GM18526 (cell line): Measurements from ENCODE around the gene SLC25A21.

Experiments used
- POLR2A ChIP-seq: IDR thresholded peaks from 3 replicates; pipeline ENCODE4 v1.6.1; 2011; ENCODE audit not compliant: insufficient read length; ENCODE audit errors: extremely low read depth

SLC25A21 gene

GRCh38 chr14:37172024-37172869 is at the start of gene SLC25A21:
Gene SLC25A21 (minus strand): TSS chr14:37172606.
- no peak for TF ChIP-seq POLR2A

- no peak for TF ChIP-seq POLR2A
Observed at GRCh38 chr14:37221073-37221472, 48.7 kb upstream of the SLC25A21 start.

GRCh38 chr14:37215345-37215744 is 42.9 kb upstream of the SLC25A21 start:
- TF ChIP-seq POLR2A: no peak

GRCh38 chr14:37213016-37213415 is 40.6 kb upstream of the SLC25A21 start:
- TF ChIP-seq POLR2A: no peak

GRCh38 chr14:37210448-37210847 is 38.0 kb upstream of the SLC25A21 start:
- TF ChIP-seq POLR2A: no peak

GRCh38 chr14:37203423-37203822 is 31.0 kb upstream of the SLC25A21 start:
- TF ChIP-seq POLR2A: no peak

GRCh38 chr14:37202812-37203211 is 30.4 kb upstream of the SLC25A21 start:
- TF ChIP-seq POLR2A: no peak

- no peak for TF ChIP-seq POLR2A
Observed at GRCh38 chr14:37202265-37202664, 29.9 kb upstream of the SLC25A21 start.

GRCh38 chr14:37201724-37202123 is 29.3 kb upstream of the SLC25A21 start:
- no peak for TF ChIP-seq POLR2A

GRCh38 chr14:37198907-37199306 is 26.5 kb upstream of the SLC25A21 start:
- TF ChIP-seq POLR2A: no peak

GRCh38 chr14:37198273-37198598 is 25.8 kb upstream of the SLC25A21 start:
- no peak for TF ChIP-seq POLR2A

- TF ChIP-seq POLR2A: no peak
Observed at GRCh38 chr14:37197421-37198272, 25.2 kb upstream of the SLC25A21 start, which contains the start of gene MIPOL1. Gene MIPOL1 (plus strand): TSS chr14:37197937. CDS start chr14:37247889, 49,952 bp downstream.

- no peak for TF ChIP-seq POLR2A
Observed at GRCh38 chr14:37196604-37197420, 24.4 kb upstream of the SLC25A21 start.

- TF ChIP-seq POLR2A: no peak
Observed at GRCh38 chr14:37195327-37195726, 22.9 kb upstream of the SLC25A21 start.

- TF ChIP-seq POLR2A: no peak
Observed at GRCh38 chr14:37194698-37195097, 22.3 kb upstream of the SLC25A21 start.
